Lower leg skin (tissue), 3 donors: ENCODE results near the gene CAMTA1.

Experiments used
- POLR2A ChIP-seq, 2 donors: fragments of 450-650 bp; IDR thresholded peaks; one replicate each; pipeline ENCODE4 v1.6.1; 2016 to 2017; ENCODE audit warnings: antibody characterized with exemption in 2 of 2, mild to moderate bottlenecking in 1 of 2, moderate library complexity in 1 of 2
- TF ChIP-seq, protein P1 (sequence below), 3 donors: fragments of 450-650 bp; IDR thresholded peaks; one replicate each; pipeline ENCODE4 v1.5.1; 2016; ENCODE audit warnings: antibody characterized with exemption in 3 of 3, mild to moderate bottlenecking in 3 of 3, moderate library complexity in 2 of 3

- TF ChIP-seq, protein P1, sequence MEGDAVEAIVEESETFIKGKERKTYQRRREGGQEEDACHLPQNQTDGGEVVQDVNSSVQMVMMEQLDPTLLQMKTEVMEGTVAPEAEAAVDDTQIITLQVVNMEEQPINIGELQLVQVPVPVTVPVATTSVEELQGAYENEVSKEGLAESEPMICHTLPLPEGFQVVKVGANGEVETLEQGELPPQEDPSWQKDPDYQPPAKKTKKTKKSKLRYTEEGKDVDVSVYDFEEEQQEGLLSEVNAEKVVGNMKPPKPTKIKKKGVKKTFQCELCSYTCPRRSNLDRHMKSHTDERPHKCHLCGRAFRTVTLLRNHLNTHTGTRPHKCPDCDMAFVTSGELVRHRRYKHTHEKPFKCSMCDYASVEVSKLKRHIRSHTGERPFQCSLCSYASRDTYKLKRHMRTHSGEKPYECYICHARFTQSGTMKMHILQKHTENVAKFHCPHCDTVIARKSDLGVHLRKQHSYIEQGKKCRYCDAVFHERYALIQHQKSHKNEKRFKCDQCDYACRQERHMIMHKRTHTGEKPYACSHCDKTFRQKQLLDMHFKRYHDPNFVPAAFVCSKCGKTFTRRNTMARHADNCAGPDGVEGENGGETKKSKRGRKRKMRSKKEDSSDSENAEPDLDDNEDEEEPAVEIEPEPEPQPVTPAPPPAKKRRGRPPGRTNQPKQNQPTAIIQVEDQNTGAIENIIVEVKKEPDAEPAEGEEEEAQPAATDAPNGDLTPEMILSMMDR (IDR thresholded peaks at IDR 0.05) = no peak
- TF ChIP-seq POLR2A (IDR thresholded peaks at IDR 0.05) = no peak
Measured at GRCh38 chr1:7658099-7658498, 872.8 kb downstream of the CAMTA1 start.
